HUES6 (cell line): ENCODE measurements around the gene KRTAP2-3.
"Not testable (repeated sequence)": the region's sequence is repeated elsewhere in the genome, so short reads cannot be mapped to it uniquely, and the experiment has no call there.

Source experiments
- H3K27ac ChIP-seq: 2 replicates; pipeline ENCODE4 v1.7.0; 2013; ENCODE audit warnings: low read depth, mild to moderate bottlenecking, low read length, inconsistent platforms
- H3K27me3 ChIP-seq: 2 replicates; pipeline ENCODE4 v1.6.1; 2013; ENCODE audit warnings: low read length; ENCODE audit not compliant: control insufficient read depth, insufficient read depth
- H3K36me3 ChIP-seq: 2 replicates; pipeline ENCODE4 v1.6.1; 2013; ENCODE audit warnings: low read length; ENCODE audit not compliant: control insufficient read depth, insufficient read depth
- H3K4me1 ChIP-seq: 2 replicates; pipeline ENCODE4 v1.6.1; 2013; ENCODE audit warnings: low read length; ENCODE audit not compliant: control insufficient read depth, insufficient read depth
- H3K4me3 ChIP-seq: 2 replicates; pipeline ENCODE4 v1.5.1; 2013; ENCODE audit warnings: low read depth, low read length
- H3K9ac ChIP-seq: one replicate; pipeline ENCODE4 v1.6.1; 2013; ENCODE audit warnings: mild to moderate bottlenecking, low read length
- H3K9me3 ChIP-seq: 2 replicates; pipeline ENCODE4 v1.6.1; 2013; ENCODE audit warnings: low read depth, low read length; ENCODE audit not compliant: control insufficient read depth, insufficient read depth

KRTAP2-3 gene, protein sequence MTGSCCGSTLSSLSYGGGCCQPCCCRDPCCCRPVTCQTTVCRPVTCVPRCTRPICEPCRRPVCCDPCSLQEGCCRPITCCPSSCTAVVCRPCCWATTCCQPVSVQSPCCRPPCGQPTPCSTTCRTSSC

GRCh38 chr17:41060052-41060604 is at the start of gene KRTAP2-3:
Gene KRTAP2-3 (minus strand): TSS chr17:41060114. CDS start chr17:41060050, 64 bp downstream.
- H3K36me3 ChIP-seq = no peaks in the 10 kb centered on the region
- H3K4me1 ChIP-seq = peaks cover 4% of the 10 kb centered on the region; the same call in 1 of the 2 replicates
- no peaks in the 10 kb centered on the region; the same call in 1 of the 2 replicates for H3K9me3 ChIP-seq
- no peak within 1 kb of the TSS for H3K9ac ChIP-seq
- H3K27ac ChIP-seq = no peak within 1 kb of the TSS
- no peak within 1 kb of the TSS for H3K4me3 ChIP-seq
- H3K27me3 ChIP-seq = no peaks in the 10 kb centered on the region

- H3K4me3 ChIP-seq, H3K27ac ChIP-seq, H3K9ac ChIP-seq, H3K36me3 ChIP-seq, H3K27me3 ChIP-seq, H3K4me1 ChIP-seq: not testable (repeated sequence)
- peaks cover 20% of the 10 kb centered on the region for H3K9me3 ChIP-seq
These were observed 48.9 kb upstream of the KRTAP2-3 start for GRCh38 chr17:41108728-41109386.

GRCh38 chr17:41107941-41108450 is 48.1 kb upstream of the KRTAP2-3 start:
- no peak overlapping the region for H3K9ac ChIP-seq
- H3K4me3 ChIP-seq = no peak overlapping the region
- H3K27me3 ChIP-seq = no peaks in the 10 kb centered on the region
- no peaks in the 10 kb centered on the region for H3K36me3 ChIP-seq
- H3K9me3 ChIP-seq = peaks cover 16% of the 10 kb centered on the region
- H3K27ac ChIP-seq = no peak overlapping the region
- H3K4me1 ChIP-seq = peaks cover 8% of the 10 kb centered on the region; the same call in 1 of the 2 replicates

GRCh38 chr17:41105347-41105746 is 45.4 kb upstream of the KRTAP2-3 start, which contains the start of gene KRTAP4-9:
Gene KRTAP4-9 (plus strand): TSS chr17:41105389. CDS start chr17:41105389, 0 bp downstream.
- not testable (repeated sequence) for H3K36me3 ChIP-seq, H3K27ac ChIP-seq

GRCh38 chr17:41104386-41105038 is 44.6 kb upstream of the KRTAP2-3 start:
- H3K36me3 ChIP-seq, H3K9ac ChIP-seq, H3K4me1 ChIP-seq, H3K27ac ChIP-seq, H3K27me3 ChIP-seq, H3K9me3 ChIP-seq, H3K4me3 ChIP-seq: not testable (repeated sequence)

More at GRCh38 chr17:41105347-41105746, 45.4 kb upstream of the KRTAP2-3 start, which contains the start of gene KRTAP4-9:
- not testable (repeated sequence) for H3K4me3 ChIP-seq, H3K9me3 ChIP-seq, H3K27me3 ChIP-seq, H3K4me1 ChIP-seq, H3K9ac ChIP-seq

DNA sequence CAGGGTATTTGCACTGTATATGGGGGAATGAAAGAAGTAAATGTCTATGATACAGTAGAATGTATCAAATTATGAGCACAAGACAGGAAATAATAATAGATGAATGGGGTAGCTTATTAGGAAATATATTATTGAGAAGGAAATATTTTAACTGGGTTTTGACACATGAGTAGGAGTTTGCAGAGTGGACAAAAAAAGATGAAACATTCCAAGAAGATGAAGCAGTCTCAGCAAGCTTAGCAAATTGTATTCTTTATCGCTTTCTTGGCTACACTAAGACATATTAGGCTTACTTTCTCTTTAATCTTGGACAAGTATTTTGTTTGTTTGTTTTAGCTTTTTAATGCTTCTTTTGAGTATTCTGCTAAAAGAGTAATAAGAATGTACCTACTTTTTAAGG is 44.0 kb upstream of the KRTAP2-3 start:
- Histone ChIP-seq H3K27me3 (no peaks in the 10 kb centered on the region), H3K9ac (no peak overlapping the region), H3K27ac (no peak overlapping the region), H3K4me1 (peaks cover 8% of the 10 kb centered on the region; the same call in 1 of the 2 replicates), H3K4me3 (no peak overlapping the region), H3K36me3 (no peaks in the 10 kb centered on the region), H3K9me3 (no peaks in the 10 kb centered on the region)

GRCh38 chr17:41101586-41102259 is 41.8 kb upstream of the KRTAP2-3 start, which contains the start of gene KRTAP4-16:
Gene KRTAP4-16 (minus strand): TSS chr17:41102209. CDS start chr17:41102209, 0 bp downstream.
- Histone ChIP-seq H3K9ac (no peak within 1 kb of the TSS), H3K4me1 (no peaks in the 10 kb centered on the region; the same call in 1 of the 2 replicates), H3K36me3 (no peaks in the 10 kb centered on the region), H3K9me3 (no peaks in the 10 kb centered on the region), H3K27ac (no peak within 1 kb of the TSS), H3K4me3 (no peak within 1 kb of the TSS), H3K27me3 (no peaks in the 10 kb centered on the region)

DNA sequence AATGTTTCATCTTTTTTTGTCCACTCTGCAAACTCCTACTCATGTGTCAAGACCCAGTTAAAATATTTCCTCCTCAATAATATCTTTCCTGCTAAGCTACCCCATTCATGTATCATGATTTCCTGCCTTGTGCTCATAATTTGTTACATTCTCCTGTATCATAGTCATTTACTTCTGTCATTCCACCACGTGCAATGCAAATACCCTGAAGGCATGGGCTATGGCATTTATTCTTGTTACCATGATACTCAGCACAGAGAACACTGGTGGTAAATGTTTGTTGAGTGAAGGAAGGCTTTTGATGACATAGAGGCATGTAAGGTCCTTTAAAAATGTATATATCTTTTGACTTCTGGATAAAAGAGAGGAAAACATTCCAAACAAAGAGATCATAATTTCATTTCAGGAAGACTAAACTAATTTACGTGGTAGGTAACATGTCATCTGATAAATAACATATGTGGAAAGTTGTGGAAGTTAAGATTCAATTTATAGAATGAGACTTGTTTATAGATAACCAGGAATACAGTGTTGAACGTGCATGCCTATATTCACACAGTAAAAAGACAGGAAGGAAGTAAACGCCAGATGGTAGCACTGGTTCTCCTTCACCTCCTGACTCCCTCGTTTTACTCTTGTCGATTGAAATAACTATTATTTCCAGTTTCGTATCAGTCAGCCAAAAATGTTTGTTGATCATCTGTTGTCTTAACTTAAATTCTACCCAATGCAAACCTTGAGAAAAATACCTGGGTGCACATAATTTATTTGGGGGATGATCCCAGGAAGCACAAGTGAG is 40.0 kb upstream of the KRTAP2-3 start:
- H3K36me3 ChIP-seq, H3K27ac ChIP-seq, H3K9me3 ChIP-seq, H3K27me3 ChIP-seq, H3K9ac ChIP-seq, H3K4me3 ChIP-seq, H3K4me1 ChIP-seq: not testable (repeated sequence)

GRCh38 chr17:41098481-41098880 is 38.6 kb upstream of the KRTAP2-3 start:
- no peak overlapping the region for H3K4me3 ChIP-seq
- no peak overlapping the region for H3K9ac ChIP-seq
- H3K36me3 ChIP-seq = no peaks in the 10 kb centered on the region
- H3K27ac ChIP-seq = no peak overlapping the region
- no peaks in the 10 kb centered on the region for H3K4me1 ChIP-seq
- peaks cover 6% of the 10 kb centered on the region for H3K9me3 ChIP-seq
- no peaks in the 10 kb centered on the region for H3K27me3 ChIP-seq

DNA sequence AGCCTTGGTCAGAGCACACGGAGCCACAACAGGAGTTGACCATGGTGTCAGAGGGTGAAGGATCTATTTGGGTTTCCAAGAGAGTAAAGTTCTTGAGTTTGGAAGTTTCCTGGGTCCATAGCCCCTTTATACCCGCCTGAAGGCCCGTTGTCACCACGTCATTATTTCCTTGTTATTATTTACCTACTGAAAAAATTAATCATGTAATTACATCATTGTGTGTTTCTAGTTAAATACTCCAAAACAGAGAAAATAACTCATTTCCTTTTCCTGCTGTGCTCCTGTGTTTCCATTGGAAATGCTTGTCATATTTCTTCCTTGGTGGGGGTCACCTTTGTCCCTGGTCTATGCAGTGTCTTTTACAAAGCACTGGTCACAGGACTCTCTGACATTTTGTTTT is 38.1 kb upstream of the KRTAP2-3 start, which contains the start of gene KRTAP4-8:
Gene KRTAP4-8 (minus strand): TSS at position 101 of the 400 bp plus-strand sequence. CDS start 58 bp downstream, at position 43.
- no peak within 1 kb of the TSS for H3K4me3 ChIP-seq
- no peaks in the 10 kb centered on the region for H3K4me1 ChIP-seq
- H3K9me3 ChIP-seq = peaks cover 6% of the 10 kb centered on the region
- no peak within 1 kb of the TSS for H3K27ac ChIP-seq
- no peaks in the 10 kb centered on the region for H3K27me3 ChIP-seq
- H3K36me3 ChIP-seq = no peaks in the 10 kb centered on the region
- H3K9ac ChIP-seq = no peak within 1 kb of the TSS
